DMS 273 (cell line): ENCODE data around the gene NFATC1.

Source experiments
- DNase-seq: peaks from one replicate; lab custom pipeline; 2025; ENCODE audit not compliant: unreplicated experiment; lab: John Stamatoyannopoulos, UW

The NFATC1 gene

GRCh38 chr18:79438898-79439627 lies 43.3 kb downstream of the NFATC1 start:
- no peak for DNase-seq

DNA sequence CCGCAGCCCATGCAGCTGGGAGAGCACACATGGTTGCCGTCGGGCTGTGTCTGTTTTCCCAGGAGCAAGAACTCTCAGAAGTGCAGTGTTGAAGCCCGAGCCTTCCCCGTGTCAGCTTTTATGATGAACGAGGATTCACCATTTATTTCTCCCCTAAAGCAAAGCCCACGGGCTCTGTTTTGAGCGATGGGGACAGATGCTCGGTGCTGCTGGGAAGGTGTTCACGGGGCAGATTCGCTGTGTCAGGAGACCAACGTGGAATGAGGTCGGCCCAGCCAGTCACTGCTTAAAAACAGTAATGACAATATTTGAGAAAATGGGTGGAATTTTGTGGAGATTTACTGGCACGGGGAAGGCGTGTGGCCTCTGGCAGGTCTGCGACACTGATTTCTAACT lies 43.9 kb downstream of the NFATC1 start:
- no peak for DNase-seq

- DNase-seq, result no peak
Measured at GRCh38 chr18:79440316-79441110, 44.8 kb downstream of the NFATC1 start.

DNA sequence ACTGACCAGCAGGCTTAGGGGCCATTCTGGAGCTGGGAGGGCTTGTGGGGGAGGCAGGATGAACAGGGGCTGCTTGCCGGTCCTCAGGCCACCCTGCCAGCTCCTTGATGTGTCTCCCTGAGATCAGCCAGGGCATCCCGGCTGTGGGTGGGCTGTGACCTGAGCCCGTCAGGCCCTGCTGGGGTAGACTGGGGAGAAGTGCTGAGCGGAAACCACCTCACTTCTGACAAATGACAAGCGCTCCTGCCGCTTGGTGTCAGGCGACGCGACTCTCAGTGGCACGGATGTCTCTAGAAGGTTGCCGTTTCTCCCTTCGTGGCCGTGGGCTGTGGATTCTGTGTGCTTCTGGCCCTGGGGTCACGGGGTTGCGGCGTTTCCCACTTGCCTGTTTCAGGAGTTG lies 45.7 kb downstream of the NFATC1 start:
- DNase-seq, result no peak

- no peak for DNase-seq
Measured at GRCh38 chr18:79442508-79443221, 46.9 kb downstream of the NFATC1 start.

GRCh38 chr18:79445221-79445620 lies 49.5 kb downstream of the NFATC1 start:
- DNase-seq, result no peak

- no peak for DNase-seq
Measured at GRCh38 chr18:79445696-79446561, 50.2 kb downstream of the NFATC1 start.

GRCh38 chr18:79446931-79447330 lies 51.2 kb downstream of the NFATC1 start:
- no peak for DNase-seq

DNA sequence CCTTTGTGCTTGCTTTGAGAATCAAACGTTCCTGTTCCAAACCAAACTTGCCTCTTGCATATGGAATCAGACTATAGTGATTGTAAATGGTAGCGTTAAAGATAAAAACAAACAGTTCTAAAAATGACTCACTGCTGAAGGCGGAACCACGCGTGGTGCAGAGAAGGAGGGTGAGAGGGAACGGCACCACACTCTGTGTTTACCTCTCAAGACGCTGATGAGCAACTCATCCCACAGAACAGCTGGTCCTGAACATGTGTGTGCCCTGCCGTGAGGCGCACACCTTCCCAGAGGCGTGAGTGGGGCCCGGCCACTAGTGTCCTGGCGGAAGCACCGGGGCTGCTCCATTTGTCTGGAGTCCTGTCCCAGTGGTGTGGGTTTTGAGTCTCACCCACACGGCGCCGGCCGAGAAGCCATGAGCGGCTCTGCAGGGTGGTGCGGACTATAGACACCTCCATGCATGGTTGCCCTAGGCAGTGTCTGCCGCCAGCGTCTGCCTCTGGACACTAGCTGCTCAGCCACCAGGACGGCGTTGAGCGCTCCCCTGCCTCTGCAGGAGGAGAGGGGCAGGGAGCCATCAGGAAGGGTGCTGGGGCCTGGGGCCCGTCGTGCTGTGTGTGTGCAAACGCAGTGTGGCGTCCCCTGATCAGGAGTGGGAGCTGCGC lies 52.1 kb downstream of the NFATC1 start:
- DNase-seq, result no peak

DNA sequence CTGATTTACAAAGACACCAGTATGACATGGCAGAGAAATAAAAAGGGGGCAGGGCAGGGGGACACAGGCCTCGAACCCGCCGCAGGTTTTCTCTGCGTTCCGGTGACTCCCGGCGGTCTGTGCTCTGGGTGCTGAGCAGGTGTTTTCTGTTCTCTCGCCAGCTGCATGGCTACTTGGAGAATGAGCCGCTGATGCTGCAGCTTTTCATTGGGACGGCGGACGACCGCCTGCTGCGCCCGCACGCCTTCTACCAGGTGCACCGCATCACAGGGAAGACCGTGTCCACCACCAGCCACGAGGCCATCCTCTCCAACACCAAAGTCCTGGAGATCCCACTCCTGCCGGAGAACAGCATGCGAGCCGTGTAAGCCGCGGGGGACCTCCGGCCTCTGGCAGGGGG lies 52.9 kb downstream of the NFATC1 start:
- DNase-seq, result no peak

DNA sequence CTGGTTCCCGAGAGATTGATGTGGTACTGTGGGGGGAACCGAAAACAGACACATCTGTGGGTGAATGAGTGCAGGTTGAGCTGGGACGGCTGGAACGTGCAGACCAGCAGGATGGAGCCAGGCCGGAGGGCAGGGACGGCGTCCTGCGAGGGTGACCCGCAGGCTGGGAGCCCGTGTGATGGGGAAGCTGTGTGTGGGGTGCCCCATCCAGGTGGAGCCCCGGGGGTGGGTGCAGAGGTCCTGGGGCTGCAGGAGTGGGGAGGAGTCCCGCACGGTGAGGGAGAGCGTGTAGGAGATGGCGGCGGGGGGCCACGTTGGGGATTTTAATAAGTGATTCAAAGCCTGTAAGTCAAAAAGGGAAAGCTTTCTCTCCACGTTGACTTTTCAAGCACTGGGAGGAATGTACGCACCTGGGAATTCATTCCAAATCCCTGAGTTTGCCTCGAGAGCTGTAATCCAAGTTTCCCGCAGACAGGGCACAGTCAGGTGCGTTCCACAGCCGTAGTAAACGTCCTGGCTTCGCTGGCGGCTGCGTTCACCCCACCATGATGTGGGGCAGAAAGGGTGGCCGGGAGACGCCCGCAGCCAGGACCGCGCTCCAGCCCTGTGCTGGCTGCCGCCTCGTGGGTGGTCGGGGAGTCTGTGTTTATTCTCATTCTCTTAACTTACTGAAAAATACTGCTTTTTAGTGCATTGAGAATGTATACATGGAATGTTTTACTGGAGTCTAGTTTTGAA lies 54.0 kb downstream of the NFATC1 start:
- DNase-seq, result no peak

- no peak for DNase-seq
Measured at GRCh38 chr18:79450289-79451080, 54.8 kb downstream of the NFATC1 start.

- no peak for DNase-seq
Measured at GRCh38 chr18:79451237-79452125, 55.8 kb downstream of the NFATC1 start.

DNA sequence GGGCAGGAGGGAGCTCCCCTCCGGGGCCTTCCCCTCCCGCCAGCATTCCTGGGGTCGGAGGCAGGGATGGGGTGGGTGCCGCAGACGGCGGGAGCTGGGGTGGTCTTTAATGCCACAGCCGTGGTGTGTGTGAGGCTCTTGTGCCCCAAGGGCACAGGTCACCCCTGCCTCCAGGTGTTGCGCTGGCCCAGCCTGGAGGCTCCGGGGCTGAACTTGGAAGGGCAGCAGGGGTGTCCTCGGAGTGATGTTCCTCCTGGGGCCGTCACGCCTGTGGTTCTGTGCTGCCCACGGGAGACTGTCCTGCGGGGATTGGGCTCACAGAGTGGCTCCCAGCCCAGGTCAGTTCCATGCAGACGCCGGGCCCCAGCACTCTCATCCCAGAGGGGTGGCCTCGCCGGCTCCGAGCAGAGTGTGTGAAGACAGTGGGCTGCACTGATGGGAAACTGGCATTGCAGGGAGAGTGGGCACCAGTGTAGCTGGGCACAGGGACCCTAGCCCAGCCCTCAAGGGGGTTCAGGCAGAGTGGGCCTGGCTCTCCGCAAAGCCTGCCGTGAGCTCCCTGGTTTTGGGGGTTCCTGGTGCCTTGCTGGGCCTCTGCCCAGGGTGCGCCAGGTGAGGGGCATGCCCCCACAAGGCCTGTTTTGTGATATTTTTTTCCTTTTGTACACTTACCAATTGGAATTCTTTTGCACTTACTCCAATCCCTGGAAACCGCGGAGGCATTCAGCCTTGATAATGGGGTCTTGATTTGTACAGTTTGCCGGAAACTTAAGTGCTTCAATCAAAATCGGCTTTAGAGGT lies 56.7 kb downstream of the NFATC1 start:
- no peak for DNase-seq

DNA sequence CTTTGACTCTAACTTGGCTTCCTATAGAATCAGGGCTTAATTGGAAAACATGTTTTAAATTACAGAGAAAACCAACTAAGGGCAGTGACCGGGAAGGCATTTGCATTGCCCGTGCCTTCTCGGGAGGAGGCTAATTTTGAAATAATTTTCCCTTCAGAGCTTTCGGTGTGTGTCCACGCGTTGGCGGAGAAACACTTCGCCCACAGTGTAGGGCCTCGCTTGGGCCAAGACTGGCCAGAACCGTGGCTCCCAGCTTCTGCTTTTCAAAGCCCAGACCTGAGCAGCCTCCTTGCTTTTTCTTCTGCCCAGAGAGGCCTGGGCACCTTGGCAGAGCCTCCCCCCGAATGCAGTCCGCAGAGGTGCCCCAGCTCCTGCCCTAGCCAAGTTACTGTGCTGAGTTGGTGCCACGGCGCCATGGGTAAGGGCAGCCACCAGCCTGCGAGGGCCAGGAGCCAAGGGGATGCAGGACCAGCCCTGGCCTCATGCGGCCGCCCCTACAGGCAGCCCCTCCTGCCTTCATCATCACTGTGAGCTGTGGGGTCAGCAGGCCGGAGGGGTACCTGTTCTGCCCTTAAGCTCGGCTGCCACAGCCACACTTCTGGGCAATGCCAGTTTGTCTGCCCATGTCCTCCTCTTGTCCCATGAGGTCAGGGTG lies 57.4 kb downstream of the NFATC1 start:
- DNase-seq, result no peak
